Heart left ventricle (tissue), 16 donors: ENCODE data around the gene APMAP. TPM values are rescaled to one million over a fixed set of nuclear protein-coding genes. Genes with fewer than 3 reads are reported as not detected.

Experiments
- ATAC-seq, 4 donors: fragments of 200-7000 bp; cut with Tn5 transposase; one replicate each; pipeline ENCODE4 v1.9.1; 2020 to 2022; ENCODE audit warnings: moderate library complexity in 4 of 4, mild to moderate bottlenecking in 3 of 4, moderate number of reproducible peaks in 1 of 4
- DNase-seq, 5 donors: peaks; one replicate each; pipeline ENCODE4 v3.0.0-alpha.2; 2020
- H3K27ac ChIP-seq, 12 donors: fragments of 200-600 bp; sonication (generic) in 4 of 12; one replicate each; pipeline versions ENCODE4 v1.5.0 to v1.8.0; 2016 to 2022; ENCODE audit warnings: mild to moderate bottlenecking in 2 of 12
- H3K27me3 ChIP-seq, 9 donors: fragments of 200-600 bp; sonication (generic) in 2 of 9; one replicate each; pipeline versions ENCODE4 v1.5.1 to v1.8.0; 2016 to 2022; ENCODE audit warnings: mild to moderate bottlenecking in 3 of 9
- H3K36me3 ChIP-seq, 9 donors: fragments of 200-600 bp; sonication (generic) in 2 of 9; one replicate each; pipeline versions ENCODE4 v1.5.0 to v1.8.0; 2018 to 2022; ENCODE audit warnings: mild to moderate bottlenecking in 2 of 9
- H3K4me1 ChIP-seq, 12 donors: fragments of 200-600 bp; sonication (generic) in 4 of 12; one replicate each; pipeline versions ENCODE4 v1.5.0 to v1.8.0; 2016 to 2022; ENCODE audit warnings: mild to moderate bottlenecking in 3 of 12
- H3K4me3 ChIP-seq, 12 donors: fragments of 200-600 bp; sonication (generic) in 4 of 12; one replicate each; pipeline versions ENCODE4 v1.5.0 to v1.8.0; 2017 to 2022; ENCODE audit warnings: mild to moderate bottlenecking in 9 of 12, moderate library complexity in 4 of 12
- H3K9me3 ChIP-seq, 12 donors: fragments of 200-600 bp; sonication (generic) in 4 of 12; one replicate each; pipeline versions ENCODE4 v1.5.0 to v1.8.0; 2016 to 2022; ENCODE audit warnings: mild to moderate bottlenecking in 1 of 12
- POLR2A ChIP-seq, 2 donors: fragments of 450-650 bp; IDR thresholded peaks; one replicate each; pipeline ENCODE4 v1.6.1; 2017; ENCODE audit warnings: antibody characterized with exemption in 2 of 2, mild to moderate bottlenecking in 2 of 2, moderate library complexity in 2 of 2
- WGBS, 4 donors: extraction: QIAGEN DNeasy Blood & Tissue Kit in 2 of 4; methylation state at CpG; one replicate each; pipeline versions ENCODE4 v1.1.5 to v1.1.7; 2013 to 2018; 5-methylcytosine and 5-hydroxymethylcytosine counted together
- intact Hi-C, 10 donors: fragments of 100-400 bp; cut with DNase I; formaldehyde crosslinking; loops; one replicate each; pipeline versions ENCODE4 v1.11.1 to v1.14.2; 2022
- polyA plus RNA-seq, 2 donors: library from polyadenylated mRNA; stranded (reverse); fragments of 200-250 nt; gene quantifications; one replicate each; pipeline ENCODE4 v1.2.3, GENCODE V29; 2013
- total RNA-seq, 9 donors: library from RNA; depleted of rRNA in 2 of 9; stranded (reverse); fragments of >200 nt in 2 of 9; fragmentation: NEBNext Ultra II Directional in 3 of 9; extraction: Animal tissue kit (Norgen Biotek cat#: 25700) in 3 of 9; gene quantifications; one replicate each; pipeline versions ENCODE4 v1.1.0 to v1.2.4, GENCODE V29; 2016 to 2023
- TF ChIP-seq, protein P1 (sequence below), 12 donors: fragments of 200-600 bp; sonication (generic) in 4 of 12; IDR thresholded peaks; one replicate each; pipeline versions ENCODE4 v1.5.0 to v1.8.0; 2018 to 2022; ENCODE audit warnings: antibody characterized with exemption in 12 of 12, mild to moderate bottlenecking in 5 of 12
- donor health status: ischemic (EF 13 %, LVEDD 7.1; RV severe dilation, severe dysfunction).
- donor health status: healthy with polysubstance abuse.
- donor health status: DM: no; HTN: yes; CAD: no.
- donor health status: DM: no; HTN: no; CAD: no.
- donor health status: ischemic (EF 25% LVEDD 6.9; RV normal size, moderate dysfunction).
- donor health status: ischemic (EF 25% LVEDD 5.7; RV mildly dilated, moderate dysfunction).
- donor health status: healthy.
- donor health status: DM: yes; HTN: yes; CAD: no.
- donor health status: ischemic (EF 35%, LVEDD 5.7; RV mildly dilated, moderate dysfunction).
- donor health status: nonischemic (EF 11% LVEDD 7.7; RV severe dilation, severe dysfunction).
- donor health status: DM: yes; HTN: yes; CAD: no.
- donor health status: PGD.
- donor health status: ischemic (EF 29% LVEDD 5.4; RV normal size, mild dysfunction).
- donor health status: nonischemic (EF 23%, LVEDD 6.1; RV moderate dilation, normal function).

The APMAP gene
- total and polyA plus RNA-seq, 11 donors, result 16.2 to 61.3 (median 31.9) TPM

DNA sequence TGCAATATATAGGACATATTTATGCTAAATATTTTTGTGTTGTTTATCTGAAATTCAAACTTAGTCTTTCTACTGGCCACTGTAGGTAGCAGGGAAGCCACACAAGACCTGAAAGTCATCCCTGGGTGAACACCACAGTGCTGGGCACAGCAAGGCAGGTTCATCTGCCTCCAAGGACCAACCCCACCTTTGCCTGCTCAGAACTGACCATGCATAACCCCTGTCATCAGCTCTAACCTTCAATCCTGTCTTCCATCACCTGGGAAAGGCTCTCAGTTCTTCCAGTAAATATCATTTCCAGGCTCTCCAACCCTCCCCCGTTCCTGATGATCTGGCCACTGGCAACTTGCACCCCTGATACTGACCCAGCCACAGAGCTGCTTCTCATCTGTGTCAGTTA, 76.1 kb downstream of the APMAP start:
- Histone ChIP-seq H3K27ac (no peak overlapping the region), H3K27me3 (peaks cover 0 to 4% (median 0%) of the 10 kb centered on the region in 9 donors), H3K36me3 (no peaks in the 10 kb centered on the region), H3K4me3 (no peak overlapping the region), H3K9me3 (no peaks in the 10 kb centered on the region), H3K4me1 (peaks cover 0 to 10% (median 2%) of the 10 kb centered on the region in 12 donors)
- intact Hi-C loops, result loop anchor here in 9 of 10 donors (2.0 to 10.0 kb wide), 12 partner anchors 62 to 1029 kb away; no protein-coding TSS in a partner anchor
- no peak for TF ChIP-seq POLR2A (IDR thresholded peaks at IDR 0.05)
- TF ChIP-seq, protein P1, sequence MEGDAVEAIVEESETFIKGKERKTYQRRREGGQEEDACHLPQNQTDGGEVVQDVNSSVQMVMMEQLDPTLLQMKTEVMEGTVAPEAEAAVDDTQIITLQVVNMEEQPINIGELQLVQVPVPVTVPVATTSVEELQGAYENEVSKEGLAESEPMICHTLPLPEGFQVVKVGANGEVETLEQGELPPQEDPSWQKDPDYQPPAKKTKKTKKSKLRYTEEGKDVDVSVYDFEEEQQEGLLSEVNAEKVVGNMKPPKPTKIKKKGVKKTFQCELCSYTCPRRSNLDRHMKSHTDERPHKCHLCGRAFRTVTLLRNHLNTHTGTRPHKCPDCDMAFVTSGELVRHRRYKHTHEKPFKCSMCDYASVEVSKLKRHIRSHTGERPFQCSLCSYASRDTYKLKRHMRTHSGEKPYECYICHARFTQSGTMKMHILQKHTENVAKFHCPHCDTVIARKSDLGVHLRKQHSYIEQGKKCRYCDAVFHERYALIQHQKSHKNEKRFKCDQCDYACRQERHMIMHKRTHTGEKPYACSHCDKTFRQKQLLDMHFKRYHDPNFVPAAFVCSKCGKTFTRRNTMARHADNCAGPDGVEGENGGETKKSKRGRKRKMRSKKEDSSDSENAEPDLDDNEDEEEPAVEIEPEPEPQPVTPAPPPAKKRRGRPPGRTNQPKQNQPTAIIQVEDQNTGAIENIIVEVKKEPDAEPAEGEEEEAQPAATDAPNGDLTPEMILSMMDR (IDR thresholded peaks at IDR 0.05), result no peak
- 79 to 100% (median 90%) methylated on average over 1 of the region's 1 CpG for WGBS, 4 donors
- DNase-seq (no peak), ATAC-seq (no peak)

DNA sequence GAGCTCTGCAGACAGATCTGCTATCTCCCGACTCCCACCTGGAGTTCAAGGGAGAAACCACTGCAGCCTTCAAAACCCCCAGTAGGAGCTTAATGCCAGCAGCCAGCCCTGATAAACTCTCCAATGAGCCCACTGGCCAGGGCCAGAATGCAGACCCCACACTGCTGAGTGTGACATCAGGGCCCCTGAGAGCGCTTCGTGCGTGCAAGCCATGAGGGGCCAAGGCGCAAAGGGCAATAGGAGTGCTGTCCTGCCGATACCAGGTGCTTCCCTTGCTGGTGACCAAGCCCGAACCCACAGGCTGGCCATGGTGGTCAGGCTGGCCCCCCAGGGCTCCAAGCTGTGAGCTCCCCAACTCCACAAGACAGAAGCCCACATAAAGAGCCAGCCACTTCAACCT, 76.7 kb downstream of the APMAP start:
- Histone ChIP-seq H3K4me3 (no peak overlapping the region), H3K9me3 (no peaks in the 10 kb centered on the region), H3K27ac (no peak overlapping the region), H3K4me1 (peaks cover 0 to 10% (median 2%) of the 10 kb centered on the region in 12 donors), H3K36me3 (no peaks in the 10 kb centered on the region), H3K27me3 (peaks cover 0 to 4% (median 0%) of the 10 kb centered on the region in 9 donors)
- ATAC-seq (no peak), DNase-seq (no peak)
- intact Hi-C loops, result loop anchor here in 9 of 10 donors (2.0 to 10.0 kb wide), 12 partner anchors 61 to 1029 kb away; no protein-coding TSS in a partner anchor
- WGBS, 4 donors, result 79 to 91% (median 89%) methylated on average over 6 to 7 of the region's 7 CpGs
- no peak for TF ChIP-seq POLR2A (IDR thresholded peaks at IDR 0.05)

DNA sequence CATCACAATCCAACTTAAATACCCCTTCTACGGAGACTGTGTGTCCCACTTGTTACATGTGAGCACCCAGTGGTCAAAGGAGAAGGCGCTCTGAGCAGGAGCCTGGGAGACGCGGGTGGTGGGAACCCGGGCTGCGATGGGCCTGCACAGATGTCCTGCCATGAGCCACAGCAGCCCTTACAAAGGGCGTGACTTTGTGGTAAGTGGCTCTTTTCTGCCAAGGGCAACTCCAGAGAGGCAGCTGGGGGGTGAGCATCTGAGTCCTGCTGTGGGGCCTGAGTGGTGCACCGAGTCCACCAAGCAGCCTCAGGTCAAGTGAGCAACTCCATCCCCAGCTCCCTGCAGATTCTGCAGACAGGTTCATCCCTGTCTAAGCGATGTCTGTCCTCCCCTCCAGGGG, 77.1 kb downstream of the APMAP start:
- DNase-seq (peak in 1 of 5 donors; percentile 3), ATAC-seq (no peak)
- WGBS, 4 donors, result 87 to 94% (median 91%) methylated on average over 8 to 9 of the region's 9 CpGs
- no peak overlapping the region for H3K27ac ChIP-seq
- no peak for TF ChIP-seq POLR2A (IDR thresholded peaks at IDR 0.05)
- TF ChIP-seq, protein P1 (IDR thresholded peaks at IDR 0.05), result no peak
- peaks cover 0 to 10% (median 2%) of the 10 kb centered on the region in 12 donors for H3K4me1 ChIP-seq
- intact Hi-C loops, result loop anchor here in 9 of 10 donors (5.0 to 10.0 kb wide), 11 partner anchors 61 to 1028 kb away; no protein-coding TSS in a partner anchor
- no peaks in the 10 kb centered on the region for H3K9me3 ChIP-seq
- no peak overlapping the region for H3K4me3 ChIP-seq
- peaks cover 0 to 4% (median 0%) of the 10 kb centered on the region in 9 donors for H3K27me3 ChIP-seq
- H3K36me3 ChIP-seq, result no peaks in the 10 kb centered on the region

DNA sequence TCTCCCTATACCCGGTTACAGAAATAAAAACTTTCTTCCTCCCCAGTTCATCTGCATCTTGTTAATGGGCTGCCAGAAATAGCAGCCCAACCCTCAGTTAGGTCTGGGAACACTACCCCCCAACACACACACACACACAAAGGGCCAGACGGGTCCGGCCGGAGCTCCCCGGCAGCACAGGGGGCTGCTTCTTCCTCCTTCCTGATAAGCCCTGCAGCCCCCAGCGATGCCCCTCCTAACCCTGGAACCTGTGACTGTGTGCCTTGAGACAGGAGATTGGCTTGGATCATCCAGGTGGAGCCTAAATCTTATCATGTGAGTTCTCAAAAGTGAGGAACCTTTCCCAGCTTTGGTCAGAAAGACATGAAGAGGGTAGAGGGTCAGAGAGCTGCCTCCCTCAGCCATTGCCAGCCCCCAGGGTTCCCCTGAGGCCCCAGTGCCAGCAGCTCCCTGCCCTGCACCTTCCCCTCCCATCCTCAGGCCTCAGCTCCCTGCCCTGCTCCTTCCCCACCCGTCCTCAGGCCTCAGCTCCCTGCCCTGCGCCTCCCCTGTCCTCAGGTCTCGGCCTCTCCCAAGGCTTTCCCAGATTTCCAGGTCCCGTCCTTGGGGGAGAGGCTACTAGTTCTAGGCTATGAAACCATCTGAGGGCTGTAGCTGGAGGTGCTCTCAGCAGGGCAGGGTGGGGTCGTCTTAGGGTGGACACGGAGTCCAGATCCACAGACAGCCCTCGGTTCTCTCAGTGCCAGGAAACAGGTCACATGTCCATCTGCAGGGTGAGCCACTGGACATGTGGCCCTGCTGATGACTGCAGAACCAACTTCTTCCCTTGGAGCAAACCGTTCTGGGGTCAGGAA, 77.9 kb downstream of the APMAP start:
- no peak overlapping the region for H3K4me3 ChIP-seq
- H3K27ac ChIP-seq, result no peak overlapping the region
- ATAC-seq (no peak), DNase-seq (peak in 1 of 5 donors; percentile 3)
- 64 to 76% (median 68%) methylated on average over 14 of the region's 14 CpGs for WGBS, 4 donors
- peaks cover 0 to 4% (median 0%) of the 10 kb centered on the region in 9 donors for H3K27me3 ChIP-seq
- intact Hi-C loops, result loop anchor here in 9 of 10 donors (5.0 to 10.0 kb wide), 11 partner anchors 60 to 1027 kb away; no protein-coding TSS in a partner anchor
- H3K4me1 ChIP-seq, result peaks cover 0 to 10% (median 2%) of the 10 kb centered on the region in 12 donors
- H3K9me3 ChIP-seq, result no peaks in the 10 kb centered on the region
- H3K36me3 ChIP-seq, result no peaks in the 10 kb centered on the region
- TF ChIP-seq, protein P1 (IDR thresholded peaks at IDR 0.05), result no peak
- TF ChIP-seq POLR2A (IDR thresholded peaks at IDR 0.05), result no peak
